Endodermal cell (in vitro differentiated cells): ENCODE measurements around the gene RASAL3. TPM values are rescaled to one million over a fixed set of nuclear protein-coding genes. Genes with fewer than 3 reads are reported as not detected.

ENCODE experiments used
- DNase-seq: peaks from one replicate; pipeline ENCODE4 v3.0.0-alpha.2; 2017
- H3K27ac ChIP-seq: 2 replicates; pipeline ENCODE4 v1.5.1; 2013; ENCODE audit warnings: mild to moderate bottlenecking, low read depth, low read length, moderate library complexity
- H3K27me3 ChIP-seq: 2 replicates; pipeline ENCODE4 v1.6.1; 2013; ENCODE audit warnings: mild to moderate bottlenecking, low read length, moderate library complexity; ENCODE audit not compliant: insufficient read depth, control insufficient read depth, poor library complexity, severe bottlenecking
- H3K36me3 ChIP-seq: 2 replicates; pipeline ENCODE4 v1.7.0; 2013; ENCODE audit warnings: mild to moderate bottlenecking, low read length, moderate library complexity; ENCODE audit not compliant: control insufficient read depth, insufficient read depth
- H3K4me1 ChIP-seq: one replicate; pipeline ENCODE4 v1.7.0; 2013; ENCODE audit warnings: low read length; ENCODE audit not compliant: control insufficient read depth, insufficient read depth
- H3K4me3 ChIP-seq: 2 replicates; pipeline ENCODE4 v1.5.1; 2013; ENCODE audit warnings: mild to moderate bottlenecking, low read length, moderate library complexity
- H3K9ac ChIP-seq: 2 replicates; pipeline ENCODE4 v1.6.1; 2013; ENCODE audit warnings: mild to moderate bottlenecking, low read length, moderate library complexity; ENCODE audit not compliant: poor library complexity, severe bottlenecking; ENCODE audit errors: extremely low read depth
- H3K9me3 ChIP-seq: 2 replicates; pipeline ENCODE4 v1.6.1; 2013; ENCODE audit warnings: mild to moderate bottlenecking, low read length, moderate library complexity; ENCODE audit not compliant: control insufficient read depth
- H3K27ac Mint-ChIP-seq: 2 replicates; pipeline ENCODE4 v1.8.0; 2020; ENCODE audit warnings: mixed read lengths
- H3K27me3 Mint-ChIP-seq: 2 replicates; pipeline ENCODE4 v1.8.0; 2021; ENCODE audit warnings: mild to moderate bottlenecking, mixed read lengths; ENCODE audit not compliant: insufficient read depth
- H3K36me3 Mint-ChIP-seq: 2 replicates; pipeline ENCODE4 v1.8.0; 2020; ENCODE audit warnings: low read depth, mixed read lengths
- H3K4me1 Mint-ChIP-seq: 2 replicates; pipeline ENCODE4 v1.8.0; 2020; ENCODE audit warnings: mixed read lengths
- H3K4me3 Mint-ChIP-seq: 2 replicates; pipeline ENCODE4 v1.8.0; 2020; ENCODE audit warnings: mild to moderate bottlenecking, moderate library complexity, mixed read lengths
- H3K9me3 Mint-ChIP-seq: 2 replicates; pipeline ENCODE4 v1.8.0; 2020; ENCODE audit warnings: mild to moderate bottlenecking, mixed read lengths
- CTCF ChIP-seq: fragments of 200-600 bp; sonication (generic); conservative IDR thresholded peaks from 2 replicates; pipeline ENCODE4 v1.5.0; 2021; ENCODE audit warnings: antibody characterized with exemption, mild to moderate bottlenecking
- WGBS, 2 experiments: methylation state at CpG; one replicate each; pipeline versions ENCODE4 v1.1.5 to v1.1.7; 2013; ENCODE audit warnings: missing lambda C conversion rate in 2 of 2, mixed read lengths in 1 of 2; ENCODE audit not compliant: insufficient coverage in 1 of 2, insufficient read length in 1 of 2; 5-methylcytosine and 5-hydroxymethylcytosine counted together
- total RNA-seq, 2 donors: library from RNA; stranded (reverse); fragmentation: NEBNext Ultra II Directional in 1 of 2; extraction: Animal tissue kit (Norgen Biotek cat#: 25700) in 1 of 2; gene quantifications; 2 replicates in 1 of 2; 3 replicates in 1 of 2; pipeline ENCODE4 v1.2.1, GENCODE V29; 2021

RASAL3 gene
- total RNA-seq, 2 donors from 2014 or later, result not detected

DNA sequence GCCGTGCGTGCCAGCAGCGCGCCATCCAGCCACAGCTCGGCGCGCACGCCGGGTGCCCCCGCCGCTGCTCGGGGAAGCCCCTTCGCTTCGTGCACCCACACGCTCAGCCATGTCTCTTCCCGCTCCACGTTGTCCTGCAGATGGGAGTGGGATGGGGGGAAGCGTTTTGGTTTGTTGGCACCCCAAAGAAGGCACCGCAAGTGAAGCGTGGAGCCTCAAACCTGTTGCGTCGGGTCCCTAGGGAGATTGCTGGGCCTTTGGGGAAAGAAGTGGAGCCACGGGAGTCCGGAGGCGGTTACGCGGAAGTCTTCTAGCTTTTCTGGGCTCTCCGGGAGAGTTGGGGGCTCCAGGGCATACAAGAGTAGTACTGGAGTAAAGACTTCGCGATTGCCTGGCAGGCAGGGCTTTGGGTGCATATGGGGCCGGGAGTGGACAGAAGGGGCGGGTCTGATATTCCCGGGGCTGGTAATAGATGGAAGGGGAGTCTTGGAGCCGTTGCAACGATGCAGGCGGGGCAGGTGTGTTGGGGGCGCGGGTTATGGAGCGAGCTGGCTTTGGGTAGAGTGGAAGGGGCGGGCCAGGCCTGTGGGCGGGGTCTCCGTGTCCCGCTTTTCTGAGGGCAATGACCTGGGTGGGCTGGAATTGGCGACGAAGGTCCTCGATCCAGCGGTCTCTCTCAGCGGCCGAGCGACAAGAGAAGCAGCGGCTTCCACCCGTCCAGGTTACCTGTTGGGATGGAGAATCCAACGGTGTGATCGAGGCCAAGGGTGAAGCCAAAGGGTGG lies 6.5 kb downstream of the RASAL3 start:
- Histone ChIP-seq H3K4me1 (no peaks in the 10 kb centered on the region), H3K9ac (no peak overlapping the region), H3K27ac (no peak overlapping the region), H3K27me3 (peaks cover 75% of the 10 kb centered on the region), H3K9me3 (no peaks in the 10 kb centered on the region), H3K36me3 (no peaks in the 10 kb centered on the region), H3K4me3 (no peak overlapping the region)
- H3K36me3 Mint-ChIP-seq, result no peaks in the 10 kb centered on the region
- H3K4me3 Mint-ChIP-seq, result no peak overlapping the region
- no peak overlapping the region for H3K27ac Mint-ChIP-seq
- TF ChIP-seq CTCF, result no peak
- 48 to 65% methylated on average over 22 to 54 of the region's 54 CpGs for WGBS, 2 experiments
- DNase-seq, result no peak
- no peaks in the 10 kb centered on the region for H3K4me1 Mint-ChIP-seq
- no peaks in the 10 kb centered on the region for H3K9me3 Mint-ChIP-seq
- peaks cover 94% of the 10 kb centered on the region for H3K27me3 Mint-ChIP-seq

- Mint-ChIP-seq H3K36me3 (no peaks in the 10 kb centered on the region), H3K4me1 (no peaks in the 10 kb centered on the region), H3K27me3 (peaks cover 93% of the 10 kb centered on the region), H3K27ac (no peak overlapping the region), H3K9me3 (no peaks in the 10 kb centered on the region), H3K4me3 (no peak overlapping the region)
- Histone ChIP-seq H3K4me3 (no peak overlapping the region), H3K36me3 (no peaks in the 10 kb centered on the region), H3K27me3 (peaks cover 81% of the 10 kb centered on the region), H3K9ac (no peak overlapping the region), H3K9me3 (no peaks in the 10 kb centered on the region), H3K4me1 (no peaks in the 10 kb centered on the region), H3K27ac (no peak overlapping the region)
- peak; percentile 98 for DNase-seq
- no peak for TF ChIP-seq CTCF
- 11 to 14% methylated on average over 20 to 86 of the region's 86 CpGs for WGBS, 2 experiments
Measured at GRCh38 chr19:15456871-15457700, 7.3 kb downstream of the RASAL3 start.

GRCh38 chr19:15456441-15456840 lies 7.9 kb downstream of the RASAL3 start:
- H3K4me3 Mint-ChIP-seq, result no peak overlapping the region
- H3K36me3 ChIP-seq, result no peaks in the 10 kb centered on the region

More at GRCh38 chr19:15456441-15456840, 7.9 kb downstream of the RASAL3 start:
- Histone ChIP-seq H3K9me3 (no peaks in the 10 kb centered on the region), H3K27me3 (peaks cover 88% of the 10 kb centered on the region), H3K4me1 (no peaks in the 10 kb centered on the region), H3K27ac (no peak overlapping the region), H3K4me3 (no peak overlapping the region), H3K9ac (no peak overlapping the region)
- Mint-ChIP-seq H3K4me1 (no peaks in the 10 kb centered on the region), H3K36me3 (no peaks in the 10 kb centered on the region), H3K27ac (no peak overlapping the region), H3K9me3 (no peaks in the 10 kb centered on the region), H3K27me3 (peaks cover 93% of the 10 kb centered on the region)
- WGBS, 2 experiments, result 79 to 83% methylated on average over 14 of the region's 14 CpGs
- DNase-seq, result no peak
- TF ChIP-seq CTCF, result no peak
